Fibroblast of lung (primary cell): Measurements from ENCODE around the gene HSPG2.

ENCODE experiments used
- CTCF ChIP-seq, 2 donors: IDR thresholded peaks in 1 of 2; conservative IDR thresholded peaks in 1 of 2; 1 replicate in 1 of 2; 2 replicates in 1 of 2; pipeline ENCODE4 v1.5.1; 2011 to 2012; ENCODE audit warnings: low read length in 2 of 2, control low read depth in 1 of 2, inconsistent platforms in 1 of 2, low read depth in 1 of 2, mild to moderate bottlenecking in 1 of 2
- EZH2 ChIP-seq: IDR thresholded peaks from 2 replicates; pipeline ENCODE4 v1.5.1; 2012; ENCODE audit warnings: low read length, control low read depth, mild to moderate bottlenecking; ENCODE audit errors: missing control alignments

GRCh38 chr1:21821385-21822019 lies 115.6 kb downstream of the HSPG2 start:
- TF ChIP-seq EZH2: no peak
- no peak for TF ChIP-seq CTCF (conservative IDR thresholded peaks at IDR 0.05 in 1 of 2, IDR thresholded peaks at IDR 0.05 in 1 of 2; ENCODE audit: low read depth in 1 of 2, low read length in 2 of 2)
